Skin epidermis (tissue), 12 donors: ENCODE results near the gene ADPRS.

Experiments
- H3K27ac ChIP-seq, 21 experiments: fragments of 200-600 bp; sonication (generic) in 11 of 21; one replicate each; pipeline ENCODE4 v1.5.0; 2020; ENCODE audit warnings: mild to moderate bottlenecking in 3 of 21, inconsistent platforms in 2 of 21, moderate library complexity in 2 of 21
- H3K4me3 ChIP-seq, 7 experiments: fragments of 200-600 bp; sonication (generic) in 2 of 7; one replicate each; pipeline ENCODE4 v1.5.0; 2020; ENCODE audit warnings: inconsistent platforms in 2 of 7, mild to moderate bottlenecking in 2 of 7, moderate library complexity in 1 of 7

The ADPRS gene

GRCh38 chr1:36100376-36100775, 11.7 kb downstream of the ADPRS start:
- no peak overlapping the region for H3K27ac ChIP-seq
- H3K4me3 ChIP-seq: no peak overlapping the region

- Histone ChIP-seq H3K4me3 (no peak overlapping the region), H3K27ac (no peak overlapping the region)
These were observed 12.9 kb downstream of the ADPRS start for GRCh38 chr1:36101546-36101945.

- H3K27ac ChIP-seq: no peak overlapping the region
- H3K4me3 ChIP-seq: no peak overlapping the region
These were observed 17.6 kb downstream of the ADPRS start for GRCh38 chr1:36106269-36106668.

GRCh38 chr1:36107394-36107793, 18.7 kb downstream of the ADPRS start:
- Histone ChIP-seq H3K4me3 (no peak overlapping the region), H3K27ac (no peak overlapping the region)

DNA sequence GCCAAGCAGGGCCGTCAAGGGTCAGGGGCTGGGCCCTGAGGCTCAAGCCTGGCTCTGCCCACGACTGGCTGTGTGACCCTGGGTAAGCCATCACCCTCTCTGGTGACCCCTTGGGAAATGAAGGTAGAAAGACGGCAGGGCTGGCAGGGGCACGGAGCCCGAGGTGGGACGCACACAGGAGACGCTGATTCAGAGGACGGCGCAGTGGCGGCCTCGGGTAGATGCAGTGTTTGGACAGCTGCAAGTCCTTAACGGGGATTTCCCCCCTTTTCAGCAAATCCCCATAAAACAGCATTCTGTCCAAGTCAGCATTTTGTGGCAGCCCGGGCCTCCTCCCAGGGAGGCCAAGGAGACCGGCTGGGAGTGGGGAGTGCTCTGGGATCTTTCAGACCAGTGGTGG, 19.6 kb downstream of the ADPRS start:
- Histone ChIP-seq H3K27ac (peak overlapping the region in 8 of 21 experiments; percentile 9 to 69 (median 32)), H3K4me3 (no peak overlapping the region)

DNA sequence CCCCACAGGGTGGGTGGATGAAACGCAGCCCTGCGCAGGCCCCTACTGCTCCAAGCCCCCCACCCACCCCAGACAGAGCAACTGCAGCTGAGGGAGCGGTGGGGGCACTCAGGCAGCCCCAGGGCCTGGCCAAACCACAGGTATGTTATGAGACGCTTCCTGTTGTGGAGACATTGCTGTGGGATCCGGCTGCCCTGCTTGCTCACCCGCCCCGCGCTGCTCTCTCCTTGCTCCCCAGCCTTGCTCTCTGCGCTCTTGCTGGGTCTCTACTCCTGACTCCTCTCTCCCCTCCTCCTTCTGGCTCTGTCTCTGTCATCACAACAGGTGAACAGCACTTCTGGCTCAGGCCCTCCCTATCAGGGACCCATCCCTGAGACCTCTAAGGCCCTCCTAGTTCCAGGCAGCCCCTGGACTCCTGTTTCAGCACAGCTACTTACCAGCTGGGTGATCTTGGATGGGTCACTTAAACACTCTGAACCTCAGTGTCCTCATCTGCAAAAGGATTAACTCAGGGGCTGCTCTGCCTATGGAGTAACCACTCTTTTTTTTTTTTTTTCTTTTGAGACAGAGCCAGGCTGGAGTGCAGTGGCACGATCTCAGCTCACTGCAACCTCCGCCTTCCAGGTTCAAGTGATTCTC, 20.5 kb downstream of the ADPRS start:
- H3K4me3 ChIP-seq: no peak overlapping the region
- peak overlapping the region in 12 of 21 experiments; percentile 8 to 69 (median 31) for H3K27ac ChIP-seq

DNA sequence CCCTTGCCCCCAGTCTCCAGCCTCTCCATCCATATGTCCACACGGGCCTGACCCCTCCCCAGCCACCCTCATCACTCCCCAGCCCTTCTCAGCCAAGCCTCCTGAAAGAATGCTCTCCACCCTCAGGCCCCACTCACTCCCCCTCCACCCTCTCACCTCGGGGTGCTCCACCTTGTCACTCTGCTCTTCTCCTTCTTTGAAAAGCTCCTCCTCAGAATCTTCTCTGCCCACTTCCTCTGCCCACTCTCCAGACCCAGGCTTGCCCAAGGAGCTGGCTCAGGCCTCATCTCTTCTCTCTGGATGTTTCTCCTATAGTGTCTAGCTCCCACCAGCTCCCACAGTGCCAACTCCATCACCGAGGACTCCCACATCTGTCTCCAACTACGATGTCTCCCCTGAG, 22.5 kb downstream of the ADPRS start:
- no peak overlapping the region for H3K27ac ChIP-seq
- H3K4me3 ChIP-seq: no peak overlapping the region

GRCh38 chr1:36112823-36113222, 24.1 kb downstream of the ADPRS start:
- no peak overlapping the region for H3K27ac ChIP-seq
- no peak overlapping the region for H3K4me3 ChIP-seq

GRCh38 chr1:36114371-36114770, 25.7 kb downstream of the ADPRS start:
- Histone ChIP-seq H3K4me3 (no peak overlapping the region), H3K27ac (peak overlapping the region in 2 of 21 experiments; percentile 48 to 53)

DNA sequence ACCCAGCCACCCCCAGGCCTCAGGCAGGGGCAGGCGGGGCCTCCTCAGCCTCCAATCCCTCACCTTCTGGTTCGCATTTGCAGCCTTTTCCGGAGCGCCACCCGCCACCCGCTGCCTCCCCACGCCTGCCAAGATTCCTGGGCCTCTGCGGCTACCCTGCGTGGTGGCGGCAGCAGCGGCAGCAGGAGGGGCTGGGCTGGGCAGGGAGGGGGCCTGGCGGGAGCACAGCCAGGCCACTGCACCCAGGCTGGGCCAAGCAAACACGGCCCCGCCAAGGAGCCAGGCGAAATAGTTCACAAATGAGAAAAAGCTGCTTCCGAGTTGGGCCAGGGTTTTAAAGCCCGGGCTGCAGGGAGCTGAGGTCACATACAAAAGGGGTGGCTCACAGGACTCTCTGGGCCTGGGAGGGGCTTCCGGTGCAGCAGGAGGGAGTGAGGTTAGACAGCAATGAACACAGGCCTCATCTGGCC, 26.5 kb downstream of the ADPRS start:
- Histone ChIP-seq H3K4me3 (no peak overlapping the region), H3K27ac (peak overlapping the region in 8 of 21 experiments; percentile 17 to 62 (median 38))

- H3K27ac ChIP-seq: peak overlapping the region in 5 of 21 experiments; percentile 9 to 62 (median 24)
- H3K4me3 ChIP-seq: no peak overlapping the region
These were observed 27.2 kb downstream of the ADPRS start for GRCh38 chr1:36115931-36116330.

GRCh38 chr1:36116901-36117300, 28.2 kb downstream of the ADPRS start:
- Histone ChIP-seq H3K27ac (peak overlapping the region in 1 of 21 experiments; percentile 23), H3K4me3 (no peak overlapping the region)

DNA sequence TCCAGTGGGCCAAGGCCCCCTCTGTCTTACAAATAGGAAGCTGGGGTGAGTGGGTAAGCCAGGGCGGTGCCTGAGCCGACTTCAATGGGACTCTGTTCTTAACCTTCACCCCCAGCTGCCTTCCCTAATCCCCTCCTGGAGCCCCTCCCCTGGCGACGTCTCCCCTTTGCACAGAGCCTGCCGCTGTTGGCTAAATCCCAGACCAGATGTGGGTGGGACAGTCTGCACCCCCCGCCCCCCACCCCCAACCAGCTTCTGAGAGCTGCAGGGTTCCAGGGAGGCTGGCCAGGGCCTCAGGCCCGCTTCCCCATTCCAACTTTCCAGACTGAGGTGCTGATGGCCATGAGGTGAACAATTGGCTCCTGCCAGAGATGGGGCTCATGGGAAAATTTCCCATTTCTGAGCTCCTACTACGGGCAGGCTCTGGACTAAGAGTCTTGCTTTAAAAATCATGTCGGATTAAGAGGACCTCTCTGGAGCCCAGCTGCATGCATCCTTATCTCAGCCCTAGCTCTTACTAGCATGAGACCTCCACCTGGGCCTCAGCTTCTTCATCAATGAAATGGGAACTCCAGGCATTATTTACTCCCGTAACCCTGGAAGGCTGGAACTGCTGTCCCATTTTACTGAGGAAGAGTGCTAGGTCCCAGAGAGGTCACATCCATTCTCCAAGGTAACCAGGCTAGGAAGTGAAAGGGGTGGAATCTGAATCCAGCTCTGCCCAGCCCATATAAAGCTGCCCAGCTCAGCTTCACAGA, 29.9 kb downstream of the ADPRS start:
- Histone ChIP-seq H3K27ac (peak overlapping the region in 1 of 21 experiments; percentile 7), H3K4me3 (no peak overlapping the region)

GRCh38 chr1:36119456-36119855, 30.8 kb downstream of the ADPRS start:
- peak overlapping the region in 2 of 21 experiments; percentile 7 to 35 for H3K27ac ChIP-seq
- no peak overlapping the region for H3K4me3 ChIP-seq

- Histone ChIP-seq H3K27ac (peak overlapping the region in 5 of 21 experiments; percentile 17 to 65 (median 55)), H3K4me3 (no peak overlapping the region)
These were observed 33.7 kb downstream of the ADPRS start for GRCh38 chr1:36122062-36123030.

GRCh38 chr1:36123356-36123755, 34.7 kb downstream of the ADPRS start:
- Histone ChIP-seq H3K27ac (peak overlapping the region in 11 of 21 experiments; percentile 5 to 65 (median 45)), H3K4me3 (no peak overlapping the region)

DNA sequence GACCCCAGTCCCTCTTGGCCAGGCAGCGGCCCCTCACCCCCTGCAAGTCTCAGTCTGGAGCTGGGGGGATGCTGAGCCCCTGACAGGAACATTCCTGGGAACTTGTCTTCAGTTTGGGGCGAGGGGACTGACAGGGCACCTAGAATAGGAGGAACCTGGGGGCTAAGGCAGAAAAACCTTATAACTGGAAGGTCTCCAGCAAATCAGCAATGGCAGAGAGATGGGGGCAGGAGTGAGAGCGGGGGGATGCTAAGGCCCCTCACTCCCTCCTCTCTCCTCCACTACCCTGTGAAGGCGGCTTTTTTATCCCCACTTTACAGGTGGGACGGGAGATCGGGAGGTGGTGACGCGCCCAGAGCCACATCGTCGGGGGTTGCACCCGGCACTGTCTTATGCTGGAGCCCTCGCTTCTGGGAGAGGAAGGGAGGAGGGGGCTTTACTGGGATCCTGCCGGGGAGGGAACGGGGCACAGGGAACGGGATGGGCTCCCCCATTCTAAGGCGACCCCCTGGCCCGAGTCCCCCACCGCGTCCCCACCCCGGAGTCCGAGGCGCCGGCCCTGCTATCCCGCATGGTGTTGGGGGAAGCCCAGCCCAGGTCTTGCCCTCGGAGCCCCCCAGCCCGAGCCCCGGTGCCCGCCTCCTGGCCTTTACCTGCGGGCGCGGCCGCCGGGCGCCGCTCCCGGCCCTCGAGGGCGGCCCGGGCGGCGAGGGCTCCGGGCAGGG, 35.9 kb downstream of the ADPRS start:
- Histone ChIP-seq H3K4me3 (peak overlapping the region in 6 of 7 experiments; percentile 12 to 44 (median 22)), H3K27ac (peak overlapping the region in 7 of 21 experiments; percentile 15 to 77 (median 59))

- H3K4me3 ChIP-seq: peak within 1 kb of the TSS in 6 of 7 experiments; percentile 21 to 44 (median 27)
- H3K27ac ChIP-seq: peak within 1 kb of the TSS in 12 of 21 experiments; percentile 11 to 82 (median 58)
These were observed 36.7 kb downstream of the ADPRS start, which contains the start of gene COL8A2 for GRCh38 chr1:36125129-36125991. TSS of gene COL8A2 (minus strand) at chr1:36125222. CDS start at chr1:36100242, 24,980 bp downstream.
